ENCODE measurements around the gene DAD1.
"Not testable (repeated sequence)": the region's sequence is repeated elsewhere in the genome, so short reads cannot be mapped to it uniquely, and the experiment has no call there.

DAD1 gene

GRCh38 chr14:22589096-22589839 lies at the start of gene DAD1:
Gene DAD1 (minus strand): TSS chr14:22589224. CDS start chr14:22589157, 67 bp downstream.
- DNase-seq, result peak; percentile 100

DNA sequence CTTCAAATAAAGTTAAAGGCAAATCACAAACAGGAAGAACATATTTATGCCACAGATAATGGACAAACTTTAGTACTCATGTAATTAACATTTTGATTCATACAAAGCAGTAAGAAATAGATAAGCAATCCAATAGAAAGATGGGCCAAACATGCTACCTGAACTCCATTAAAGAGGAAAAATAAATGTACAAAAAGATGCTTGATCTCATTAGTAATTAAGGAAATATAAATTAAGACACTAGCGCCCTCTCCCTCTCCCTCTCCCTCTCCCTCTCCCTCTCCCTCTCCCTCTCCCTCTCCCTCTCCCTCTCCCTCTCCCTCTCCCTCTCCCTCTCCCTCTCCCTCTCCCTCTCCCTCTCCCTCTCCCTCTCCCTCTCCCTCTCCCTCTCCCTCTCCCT lies 47.0 kb upstream of the DAD1 start:
- not testable (repeated sequence) for DNase-seq

DNA sequence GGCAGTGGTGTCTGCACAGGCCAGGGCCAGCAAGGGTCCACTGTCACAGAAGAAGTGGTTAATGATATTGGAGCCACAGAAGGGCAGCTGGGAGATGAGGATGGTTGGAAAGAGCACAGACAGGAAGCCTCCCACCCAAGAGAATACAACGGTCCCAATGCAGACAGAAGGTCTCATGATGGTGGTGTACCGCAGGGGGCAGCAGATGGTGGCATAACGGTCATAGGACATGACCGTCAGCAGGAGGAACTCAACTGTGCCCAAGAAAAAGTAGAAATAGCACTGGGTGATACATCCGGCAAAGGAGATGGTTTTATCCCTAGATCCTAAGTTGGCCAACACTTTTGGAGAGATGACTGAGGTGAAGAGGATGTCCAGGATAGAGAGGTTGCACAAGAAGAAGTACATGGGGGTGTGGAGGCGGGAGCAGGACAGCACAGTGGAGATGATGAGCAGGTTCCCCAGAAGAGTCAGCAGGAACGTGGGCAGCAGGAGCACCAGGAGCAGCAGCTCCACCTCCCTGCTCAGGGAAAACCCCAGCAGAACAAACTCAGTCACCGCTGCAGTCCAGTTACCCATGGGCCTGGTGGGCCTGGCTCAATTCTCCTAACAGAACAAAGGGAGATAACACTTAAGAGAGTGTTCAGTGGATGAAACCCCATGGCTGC lies 45.3 kb upstream of the DAD1 start:
- no peak for DNase-seq

DNA sequence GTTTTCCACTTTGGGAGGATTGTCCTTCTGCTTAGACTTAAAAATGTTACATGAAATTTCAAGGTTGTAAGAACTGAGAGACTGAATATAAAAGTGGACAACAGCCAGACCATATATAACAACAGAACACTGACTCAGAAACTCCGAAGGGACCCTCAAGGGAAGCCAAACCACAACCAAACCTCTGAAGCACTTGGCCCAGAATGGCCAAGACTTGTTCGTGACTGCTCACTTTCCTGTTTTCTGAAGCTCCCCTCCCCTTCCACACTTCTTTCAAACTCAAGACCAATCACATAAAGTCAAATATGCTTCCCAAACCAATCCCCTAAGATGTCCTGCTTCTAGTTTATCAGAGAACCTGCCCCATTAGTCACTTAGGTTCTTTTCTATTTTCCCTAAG lies 41.5 kb upstream of the DAD1 start:
- no peak for DNase-seq

DNA sequence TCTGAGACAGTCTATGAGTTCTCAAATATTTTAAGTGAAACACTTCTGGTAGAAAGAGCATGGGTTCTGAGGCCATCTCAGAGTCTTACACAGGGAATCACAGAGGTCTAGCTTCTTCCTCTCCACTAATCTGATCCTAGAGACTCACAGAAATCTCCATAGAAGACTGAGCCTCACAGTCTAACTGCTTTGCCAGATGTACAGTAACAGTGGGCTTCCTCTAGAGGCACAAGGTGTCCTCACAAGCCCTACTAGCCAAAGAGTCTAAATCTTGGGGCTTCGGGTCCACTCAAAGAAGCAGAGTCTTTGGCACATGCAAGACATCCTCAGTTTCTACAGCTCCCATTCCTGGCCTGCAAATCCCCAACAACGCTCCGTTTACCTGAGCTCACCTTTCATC lies 41.0 kb upstream of the DAD1 start:
- no peak for DNase-seq

GRCh38 chr14:22629361-22629760 lies 40.3 kb upstream of the DAD1 start:
- no peak for DNase-seq

DNA sequence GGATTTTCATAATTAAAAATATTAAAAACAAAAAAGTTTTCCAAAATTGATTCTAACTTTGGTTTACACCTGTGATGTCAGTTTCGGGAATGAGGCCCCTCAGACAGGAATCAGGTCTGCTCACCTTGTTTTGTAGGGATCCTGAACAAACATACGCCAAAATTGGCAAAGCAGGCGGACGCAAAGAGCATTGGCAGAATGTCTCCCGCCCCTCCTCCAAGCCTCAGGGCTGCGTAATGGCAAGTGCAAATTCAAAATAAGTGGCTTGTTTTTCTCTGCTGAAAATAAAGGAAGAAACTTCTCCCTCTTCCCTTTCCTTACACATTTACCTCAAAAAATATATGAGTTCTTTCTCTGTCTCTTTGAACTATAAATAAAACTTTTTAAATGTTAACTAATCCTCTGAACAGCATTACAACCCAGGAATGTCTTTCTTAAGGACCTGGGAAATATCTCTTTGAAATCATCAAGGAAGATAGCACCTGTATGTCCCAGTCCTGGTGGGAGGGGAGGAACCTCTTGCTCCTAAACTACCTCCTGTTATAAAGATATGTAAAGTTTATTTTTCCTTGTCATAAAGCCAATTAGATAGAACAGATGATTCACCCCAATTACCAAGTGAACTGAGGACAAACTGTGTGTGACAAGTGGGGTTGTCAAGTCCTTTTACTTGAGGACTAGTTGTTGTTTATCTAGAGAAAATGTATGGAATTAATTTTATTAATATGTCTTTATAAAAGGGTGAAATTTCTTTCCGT lies 38.7 kb upstream of the DAD1 start:
- no peak for DNase-seq

- DNase-seq, result no peak
Measured at GRCh38 chr14:22626590-22626989, 37.6 kb upstream of the DAD1 start.

DNA sequence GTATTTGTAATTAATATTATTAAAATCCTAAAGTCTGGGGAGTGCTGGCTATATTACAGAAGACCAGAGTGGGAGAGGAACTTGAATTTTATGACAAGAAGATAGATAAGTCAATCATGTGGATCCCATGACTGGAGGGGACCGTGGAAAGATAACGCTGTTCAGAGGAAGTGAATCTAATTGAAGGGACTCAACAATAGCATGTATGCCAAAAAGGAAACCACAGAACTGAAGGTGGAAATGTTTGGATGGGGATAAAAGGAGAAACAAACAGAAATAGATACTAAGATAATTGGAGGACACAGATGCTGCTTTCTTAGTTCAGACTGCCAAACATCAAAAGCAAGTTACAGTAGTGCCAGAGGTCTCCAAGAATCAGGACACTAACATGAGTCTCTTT lies 34.0 kb upstream of the DAD1 start:
- no peak for DNase-seq

DNA sequence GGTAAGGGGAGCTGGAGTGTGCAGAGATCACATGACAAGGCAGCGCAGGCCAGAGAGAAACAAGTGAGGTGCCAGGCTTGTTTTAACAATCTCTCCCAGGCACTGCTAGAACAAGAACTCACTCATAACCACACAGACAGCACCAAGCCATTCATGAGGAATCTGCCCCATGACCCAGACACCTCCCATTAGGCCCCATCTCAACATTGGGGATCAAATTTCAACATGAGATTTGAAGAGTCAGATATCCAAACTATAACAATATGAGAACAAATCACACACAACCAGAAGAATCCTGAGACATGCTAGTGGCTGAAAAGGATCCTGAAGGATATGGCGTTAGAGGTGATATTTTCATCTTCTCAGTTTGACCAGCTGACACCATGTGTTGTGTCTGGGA lies 33.2 kb upstream of the DAD1 start:
- no peak for DNase-seq

- DNase-seq, result not testable (repeated sequence)
Measured at GRCh38 chr14:22615765-22616164, 26.7 kb upstream of the DAD1 start.

DNA sequence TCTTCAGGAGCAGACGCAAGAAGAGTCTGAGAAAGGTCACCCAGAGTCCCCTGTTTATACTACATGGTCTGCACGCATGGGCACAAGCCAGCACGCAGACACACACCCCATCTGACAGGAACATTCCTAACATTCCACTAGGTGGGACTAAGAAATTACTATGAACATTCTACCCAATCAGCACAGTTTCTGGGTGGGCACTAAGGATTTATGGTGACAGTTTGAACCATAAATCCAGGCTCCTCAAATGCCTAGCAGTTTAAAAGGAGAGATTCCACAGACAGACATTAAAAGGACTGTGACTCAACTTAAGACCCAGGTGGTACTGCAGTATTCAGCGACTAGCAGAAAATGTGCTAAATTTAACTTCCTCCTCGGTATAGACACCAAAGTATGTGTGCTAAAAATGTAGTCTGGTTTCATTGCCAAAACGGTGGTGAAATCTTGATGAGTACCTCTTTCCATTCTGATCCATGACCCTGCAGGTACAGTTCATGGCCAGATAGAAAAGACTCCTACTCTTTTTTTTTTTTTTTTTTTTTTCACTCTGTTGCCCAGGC lies 25.3 kb upstream of the DAD1 start:
- DNase-seq, result no peak

DNA sequence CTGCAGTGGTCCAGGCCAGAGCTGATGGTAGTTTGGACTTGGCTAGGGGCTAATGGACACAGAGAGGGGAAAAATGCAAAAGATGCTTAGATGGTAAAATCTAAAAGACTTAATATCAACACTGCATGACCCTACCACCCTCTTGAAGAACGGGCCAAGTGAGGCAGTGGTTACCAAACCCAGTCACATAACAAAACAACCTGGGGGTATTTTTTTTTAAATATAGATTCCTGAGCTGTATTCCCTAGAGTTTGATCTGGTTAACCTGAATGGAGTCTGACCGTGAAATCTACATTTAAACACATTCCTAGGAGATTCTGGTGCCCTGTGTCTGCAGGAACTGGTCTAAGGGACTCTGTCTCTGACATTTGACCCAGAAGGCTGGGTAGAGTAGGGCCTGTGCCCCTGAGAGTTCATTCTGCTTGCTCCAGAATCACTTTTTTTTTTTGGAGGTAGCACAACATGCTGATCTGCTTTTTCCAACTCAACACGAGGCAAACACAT lies 24.8 kb upstream of the DAD1 start:
- DNase-seq, result no peak

- DNase-seq, result no peak
Measured at GRCh38 chr14:22613106-22613695, 24.2 kb upstream of the DAD1 start.

DNA sequence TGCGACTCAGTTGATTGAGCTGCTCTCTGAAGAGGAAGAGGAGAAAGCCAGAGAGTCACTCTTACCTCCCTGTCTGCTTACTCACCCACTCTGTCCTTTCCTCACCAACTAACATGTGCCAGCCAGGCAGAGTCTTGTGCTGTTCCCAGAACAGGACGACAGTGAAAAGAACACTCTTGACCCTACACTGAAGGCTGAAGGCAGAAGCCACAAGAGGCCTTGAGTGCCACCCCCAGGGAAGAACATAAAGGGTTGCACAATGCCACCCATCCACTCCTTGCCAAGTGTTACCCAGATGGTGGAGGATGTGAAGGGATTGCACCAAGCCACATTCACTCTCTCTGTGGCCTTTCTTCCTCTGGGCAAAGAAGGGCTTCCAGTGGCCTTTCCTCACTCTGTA lies 21.9 kb upstream of the DAD1 start:
- no peak for DNase-seq

- no peak for DNase-seq
Measured at GRCh38 chr14:22607291-22607690, 18.3 kb upstream of the DAD1 start.

GRCh38 chr14:22606380-22606779 lies 17.4 kb upstream of the DAD1 start:
- no peak for DNase-seq

DNA sequence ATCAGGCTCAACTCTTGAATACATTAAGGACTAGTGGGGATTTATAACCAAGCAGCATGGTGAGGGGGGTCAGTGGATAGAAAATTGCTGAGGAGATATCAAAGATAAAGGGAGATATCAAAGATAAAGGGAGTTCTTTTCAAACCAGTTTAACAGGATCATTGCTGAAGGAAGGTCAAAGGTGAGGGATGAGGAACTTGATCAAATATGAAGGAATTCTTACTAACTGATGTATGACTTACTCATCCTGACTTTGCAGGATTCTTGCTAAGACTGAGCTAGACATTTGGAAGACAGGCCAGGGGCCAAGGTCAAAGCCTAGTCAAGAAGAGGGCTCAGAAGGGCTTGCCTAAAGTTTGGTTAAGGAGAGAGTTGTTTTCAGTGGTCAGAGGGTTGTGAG lies 13.8 kb upstream of the DAD1 start:
- DNase-seq, result no peak

GRCh38 chr14:22601996-22602395 lies 13.0 kb upstream of the DAD1 start:
- DNase-seq, result no peak

DNA sequence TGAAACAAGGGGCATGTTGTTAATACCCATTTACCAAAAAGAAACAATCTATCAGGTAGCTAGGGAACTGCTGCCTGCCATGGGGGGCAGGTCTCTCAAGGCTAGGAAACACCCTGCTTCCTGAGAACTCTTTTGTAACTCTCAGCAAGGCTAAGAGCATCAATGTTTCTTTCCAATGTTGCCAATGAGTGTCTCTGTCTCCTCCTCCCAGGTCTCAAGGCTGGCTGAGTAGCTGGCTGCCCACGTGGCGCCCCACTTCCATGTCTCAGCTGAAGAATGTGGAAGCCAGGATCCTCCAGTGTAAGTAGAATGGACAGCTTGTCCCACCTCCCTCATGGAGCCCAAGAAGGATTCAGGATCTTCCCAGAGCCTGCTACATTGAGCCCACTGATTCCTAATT lies 12.4 kb upstream of the DAD1 start:
- DNase-seq, result no peak

GRCh38 chr14:22600027-22600426 lies 11.0 kb upstream of the DAD1 start:
- no peak for DNase-seq

- DNase-seq, result no peak
Measured at GRCh38 chr14:22599349-22599748, 10.3 kb upstream of the DAD1 start.

DNA sequence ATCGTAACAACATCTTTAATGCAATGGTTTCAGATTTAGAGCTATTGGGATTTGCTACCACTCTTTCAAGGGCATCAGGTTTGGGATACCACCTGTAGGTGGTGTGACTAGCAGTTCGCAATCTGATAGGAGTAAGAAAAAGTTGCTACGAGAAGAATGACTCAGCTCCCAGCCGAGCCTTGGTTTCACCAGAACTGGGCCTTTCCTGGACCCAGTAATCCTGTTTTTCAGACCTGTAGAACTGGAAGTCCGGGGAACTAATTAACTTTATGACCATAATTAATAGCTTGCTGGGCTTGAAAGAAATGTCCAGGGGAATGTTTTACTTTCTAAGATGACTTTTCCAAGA lies 9.8 kb upstream of the DAD1 start:
- DNase-seq, result peak; percentile 68

All from activated CD4-positive, alpha-beta T cell treated with anti-CD3 and anti-CD28 coated beads, Interleukin-10, Interleukin-2, amounts not matched to agents 100 ng/mL and 50 ng/mL, durations not matched to agents 16 hours and 8 hours (primary cell).